HL-60 (cell line): ENCODE data around the gene CTNND1.

Source experiments
- CTCF ChIP-seq: IDR thresholded peaks from one replicate; pipeline ENCODE4 v1.5.1; 2011; ENCODE audit warnings: low read length, control low read depth, inconsistent platforms; ENCODE audit not compliant: insufficient read depth
- GABPA ChIP-seq: IDR thresholded peaks from 2 replicates; pipeline ENCODE4 v1.6.1; 2012; ENCODE audit warnings: low read depth
- POLR2AphosphoS5 ChIP-seq: IDR thresholded peaks from 2 replicates; pipeline ENCODE4 v1.6.1; 2012; ENCODE audit warnings: low read depth

GRCh38 chr11:57728829-57729228, 32.8 kb upstream of the CTNND1 start:
- no peak for TF ChIP-seq GABPA
- no peak for TF ChIP-seq POLR2AphosphoS5
- no peak for TF ChIP-seq CTCF
